ENCODE results near the gene DNAJC16.
A peak's percentile ranks its signal among the peaks of the same experiment; 100 is the strongest.

The DNAJC16 gene

GRCh38 chr1:15525050-15526020, 1.3 kb upstream of the DNAJC16 start:
- in situ Hi-C loops (cut with HindIII; ENCODE audit: low pct_unique_long_range_greater_than_20kb, low sequenced_read_pairs): no loop called here
- DNase-seq (ENCODE audit: low read depth in 1 of 2, low spot score in 1 of 2): peak in 1 of 2 experiments; percentile 82

GRCh38 chr1:15526021-15526489, 593 bp upstream of the DNAJC16 start:
- no peak for DNase-seq (ENCODE audit: low read depth in 1 of 2, low spot score in 1 of 2)
- in situ Hi-C loops (cut with HindIII; ENCODE audit: low pct_unique_long_range_greater_than_20kb, low sequenced_read_pairs): no loop called here
- no peak for TF ChIP-seq JUND (IDR thresholded peaks at IDR 0.05; ENCODE audit: low read depth)

More at GRCh38 chr1:15525050-15526020, 1.3 kb upstream of the DNAJC16 start:
- TF ChIP-seq JUND (IDR thresholded peaks at IDR 0.05; ENCODE audit: low read depth): no peak

GRCh38 chr1:15531003-15531402, 4.4 kb downstream of the DNAJC16 start:
- TF ChIP-seq JUND (IDR thresholded peaks at IDR 0.05; ENCODE audit: low read depth): no peak
- in situ Hi-C loops (cut with HindIII; ENCODE audit: low pct_unique_long_range_greater_than_20kb, low sequenced_read_pairs): no loop called here
- no peak for DNase-seq (ENCODE audit: low read depth in 1 of 2, low spot score in 1 of 2)

GRCh38 chr1:15531682-15532081, 5.0 kb downstream of the DNAJC16 start:
- in situ Hi-C loops (cut with HindIII; ENCODE audit: low pct_unique_long_range_greater_than_20kb, low sequenced_read_pairs): no loop called here

DNA sequence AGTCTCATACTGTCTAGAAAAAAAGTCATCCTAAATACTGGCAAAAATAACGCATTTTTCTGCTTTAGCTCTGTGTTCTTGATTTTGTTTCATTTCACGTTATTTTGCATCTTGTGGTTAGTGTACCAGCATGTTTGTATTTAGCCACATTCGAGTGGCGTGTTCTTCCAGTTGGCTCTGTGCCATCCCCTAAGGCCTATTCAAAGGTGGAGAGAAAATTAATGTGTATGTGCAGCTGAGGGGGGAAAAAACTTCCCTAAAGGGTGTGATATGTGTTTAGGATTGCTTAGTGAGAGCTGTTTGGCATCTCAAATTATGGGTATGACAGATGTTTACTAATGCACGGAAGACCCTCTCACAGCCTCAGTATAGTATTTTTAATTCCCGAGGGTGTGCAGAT, 12.1 kb downstream of the DNAJC16 start:
- no peak for TF ChIP-seq JUND (IDR thresholded peaks at IDR 0.05; ENCODE audit: low read depth)
- in situ Hi-C loops (cut with HindIII; ENCODE audit: low pct_unique_long_range_greater_than_20kb, low sequenced_read_pairs): no loop called here
- DNase-seq (ENCODE audit: low read depth in 1 of 2, low spot score in 1 of 2): peak in 1 of 2 experiments; percentile 65

More at GRCh38 chr1:15531682-15532081, 5.0 kb downstream of the DNAJC16 start:
- TF ChIP-seq JUND (IDR thresholded peaks at IDR 0.05; ENCODE audit: low read depth): no peak
- no peak for DNase-seq (ENCODE audit: low read depth in 1 of 2, low spot score in 1 of 2)

GRCh38 chr1:15540186-15540585, 13.5 kb downstream of the DNAJC16 start:
- in situ Hi-C loops (cut with HindIII; ENCODE audit: low pct_unique_long_range_greater_than_20kb, low sequenced_read_pairs): no loop called here
- TF ChIP-seq JUND (IDR thresholded peaks at IDR 0.05; ENCODE audit: low read depth): no peak
- no peak for DNase-seq (ENCODE audit: low read depth in 1 of 2, low spot score in 1 of 2)

DNA sequence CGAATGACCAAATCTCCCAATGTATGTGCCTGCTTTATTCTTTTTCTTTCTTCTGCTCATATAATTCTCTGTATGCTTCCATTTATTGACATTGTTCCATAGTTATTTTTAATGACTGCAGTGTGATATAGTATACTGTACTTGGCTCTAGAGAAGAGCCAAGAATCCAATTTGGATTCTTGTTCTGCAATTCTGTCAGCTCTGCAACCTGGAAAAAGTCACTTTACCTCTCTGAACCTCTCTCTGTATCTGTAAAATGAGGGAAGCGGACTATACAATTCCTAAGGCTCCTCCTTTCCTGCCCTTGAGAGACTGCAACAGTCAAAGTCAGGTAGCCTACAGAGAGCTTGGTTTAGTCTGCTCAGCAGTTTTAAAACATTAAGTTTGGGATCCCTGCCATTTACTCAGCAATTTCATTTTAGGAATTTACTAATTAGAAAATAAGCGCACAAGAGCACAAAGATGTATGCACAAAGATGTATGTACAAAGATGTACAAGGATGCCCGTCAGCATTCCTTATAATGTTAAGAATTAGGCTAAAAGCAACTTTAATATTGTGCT, 14.7 kb downstream of the DNAJC16 start:
- no peak for TF ChIP-seq JUND (IDR thresholded peaks at IDR 0.05; ENCODE audit: low read depth)
- DNase-seq (ENCODE audit: low read depth in 1 of 2, low spot score in 1 of 2): no peak
- in situ Hi-C loops (cut with HindIII; ENCODE audit: low pct_unique_long_range_greater_than_20kb, low sequenced_read_pairs): no loop called here

DNA sequence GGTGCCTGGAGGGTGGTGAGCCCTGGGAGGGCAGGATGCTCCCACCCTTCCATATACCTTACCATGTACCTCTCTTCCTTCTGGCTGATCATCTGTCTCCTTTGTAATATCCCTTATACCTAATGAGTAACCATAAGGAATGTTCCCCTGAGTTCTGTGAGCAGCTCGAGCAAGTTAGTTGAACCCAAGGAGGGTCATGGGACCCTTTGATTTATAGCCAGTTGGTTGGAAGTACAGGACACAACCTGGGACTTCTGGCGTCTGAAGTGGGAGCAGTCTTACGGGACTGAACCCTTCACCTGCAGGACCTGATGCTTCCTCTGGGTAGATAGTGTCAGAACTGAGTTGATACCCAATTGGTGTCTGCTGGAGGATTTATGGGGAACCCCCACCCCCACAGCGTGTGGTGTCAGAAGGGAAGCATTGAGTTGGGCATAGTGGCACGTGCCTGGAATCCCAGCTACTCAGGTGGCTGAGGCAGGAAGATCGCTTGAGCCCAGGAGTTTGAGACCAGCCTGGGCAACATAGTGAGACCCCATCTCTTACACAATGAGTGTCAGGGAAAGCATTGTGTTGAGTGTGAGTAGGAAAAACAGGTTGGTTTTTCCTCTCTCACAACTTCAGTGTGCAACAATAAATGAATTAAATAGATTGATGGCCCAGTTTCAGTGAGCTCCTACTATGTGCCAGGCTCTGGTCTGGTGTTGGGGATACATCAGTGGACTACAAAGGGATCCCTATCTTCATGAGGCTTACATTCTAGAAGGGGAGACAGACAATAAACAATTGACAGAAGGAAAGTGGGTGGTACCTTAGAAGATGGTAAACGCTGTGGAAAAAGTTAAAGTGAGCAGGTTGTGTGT, 16.0 kb downstream of the DNAJC16 start:
- no peak for TF ChIP-seq JUND (IDR thresholded peaks at IDR 0.05; ENCODE audit: low read depth)
- in situ Hi-C loops (cut with HindIII; ENCODE audit: low pct_unique_long_range_greater_than_20kb, low sequenced_read_pairs): no loop called here
- DNase-seq (ENCODE audit: low read depth in 1 of 2, low spot score in 1 of 2): no peak

- in situ Hi-C loops (cut with HindIII; ENCODE audit: low pct_unique_long_range_greater_than_20kb, low sequenced_read_pairs): no loop called here
- no peak for DNase-seq (ENCODE audit: low read depth in 1 of 2, low spot score in 1 of 2)
- no peak for TF ChIP-seq JUND (IDR thresholded peaks at IDR 0.05; ENCODE audit: low read depth)
These were observed 16.6 kb downstream of the DNAJC16 start for GRCh38 chr1:15543251-15543588.

GRCh38 chr1:15543589-15544568, 17.2 kb downstream of the DNAJC16 start:
- TF ChIP-seq JUND (IDR thresholded peaks at IDR 0.05; ENCODE audit: low read depth): no peak
- DNase-seq (ENCODE audit: low read depth in 1 of 2, low spot score in 1 of 2): no peak
- in situ Hi-C loops (cut with HindIII; ENCODE audit: low pct_unique_long_range_greater_than_20kb, low sequenced_read_pairs): no loop called here

DNA sequence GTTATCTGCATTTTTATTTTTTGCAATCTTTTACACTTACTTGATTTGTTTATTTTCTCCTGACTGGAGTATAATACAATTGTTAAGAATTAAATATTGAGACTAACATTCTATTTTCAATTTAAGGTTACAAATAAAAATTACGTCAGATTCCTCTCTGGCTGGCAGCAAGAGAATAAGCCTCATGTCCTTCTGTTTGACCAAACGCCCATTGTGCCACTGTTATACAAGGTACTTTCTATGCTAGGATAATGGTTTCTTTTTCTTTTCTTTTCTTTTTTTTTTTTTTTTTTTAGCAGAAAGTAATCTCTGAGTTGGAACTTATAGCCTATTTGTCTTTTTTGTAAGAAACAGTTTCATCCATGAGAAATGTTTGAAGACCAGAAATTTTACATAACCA, 20.0 kb downstream of the DNAJC16 start:
- in situ Hi-C loops (cut with HindIII; ENCODE audit: low pct_unique_long_range_greater_than_20kb, low sequenced_read_pairs): no loop called here
- TF ChIP-seq JUND (IDR thresholded peaks at IDR 0.05; ENCODE audit: low read depth): no peak

More for the DNA sequence above, 20.0 kb downstream of the DNAJC16 start:
- no peak for DNase-seq (ENCODE audit: low read depth in 1 of 2, low spot score in 1 of 2)

Measured in T47D (cell line).